Ovary (tissue), 9 donors: ENCODE measurements around the gene INMT. TPM values are rescaled to one million over a fixed set of nuclear protein-coding genes. Genes with fewer than 3 reads are reported as not detected.

Experiments
- DNase-seq, 5 donors: peaks; one replicate each; pipeline ENCODE4 v3.0.0-alpha.2; 2019 to 2020
- H3K27ac ChIP-seq, 2 donors: fragments of 200-600 bp; one replicate each; pipeline versions ENCODE4 v1.5.1 to v1.8.0; 2019 to 2022
- H3K27me3 ChIP-seq: fragments of 200-600 bp; one replicate; pipeline ENCODE4 v1.8.0; 2022
- H3K36me3 ChIP-seq: fragments of 200-600 bp; sonication (generic); one replicate; pipeline ENCODE4 v1.5.1; 2019
- H3K4me1 ChIP-seq: one replicate; pipeline ENCODE4 v1.8.1; 2013; ENCODE audit warnings: mild to moderate bottlenecking, moderate library complexity; ENCODE audit not compliant: insufficient read depth
- H3K4me3 ChIP-seq: fragments of 200-600 bp; sonication (generic); one replicate; pipeline ENCODE4 v1.5.1; 2017
- H3K9me3 ChIP-seq, 2 donors: fragments of 200-600 bp in 1 of 2; sonication (generic) in 1 of 2; one replicate each; pipeline versions ENCODE4 v1.5.1 to v1.8.1; 2013 to 2019; ENCODE audit warnings: mild to moderate bottlenecking in 1 of 2, moderate library complexity in 1 of 2
- CTCF ChIP-seq, 3 donors: fragments of 450-650 bp in 2 of 3; fragments of 200-600 bp in 1 of 3; IDR thresholded peaks; one replicate each; pipeline versions ENCODE4 v1.5.1 to v1.8.0; 2016 to 2022; ENCODE audit warnings: antibody characterized with exemption in 3 of 3, mild to moderate bottlenecking in 1 of 3
- EP300 ChIP-seq: sonication (generic); formaldehyde crosslinking; IDR thresholded peaks from one replicate; pipeline ENCODE4 v1.6.1; 2017; ENCODE audit warnings: antibody characterized with exemption
- POLR2A ChIP-seq: fragments of 450-650 bp; IDR thresholded peaks from one replicate; pipeline ENCODE4 v1.6.1; 2017; ENCODE audit warnings: antibody characterized with exemption, mild to moderate bottlenecking, moderate library complexity
- WGBS, 3 donors: extraction: QIAGEN DNeasy Blood & Tissue Kit in 1 of 3; methylation state at CpG; one replicate each; pipeline versions ENCODE4 v1.1.5 to v1.1.7; 2013 to 2017; 5-methylcytosine and 5-hydroxymethylcytosine counted together
- intact Hi-C, 4 donors: fragments of 100-400 bp; cut with DNase I; formaldehyde crosslinking; loops; one replicate each; pipeline versions ENCODE4 v1.11.0 to v1.15.1; 2022 to 2023
- polyA plus RNA-seq, 2 donors: library from polyadenylated mRNA; stranded (reverse); fragments of 200-250 nt in 1 of 2; fragments of 350-450 nt in 1 of 2; fragmentation: Illumina TruSeq in 1 of 2; extraction: RNeasy Lipid Tissue Mini Kit (QIAGEN cat#74804) in 1 of 2; gene quantifications; one replicate each; pipeline ENCODE4 v1.2.3, GENCODE V29; 2013 to 2014
- total RNA-seq, 7 donors: library from RNA; depleted of rRNA in 2 of 7; stranded (reverse); fragments of >200 nt in 2 of 7; fragmentation: NEBNext Ultra II Directional in 3 of 7; extraction: Animal tissue kit (Norgen Biotek cat#: 25700) in 3 of 7; gene quantifications; one replicate each; pipeline versions ENCODE4 v1.1.0 to v1.2.4, GENCODE V29; 2016 to 2023
- donor health status: DM: no; HTN: no; CAD: no; lungs with moderate emphysema.
- donor health status: DM: no; HTN: no; CAD: no.
- donor health status: Bipolar disorder and iron deficiency.
- donor health status: DM: yes; HTN: yes; CAD: no.
- donor health status: DM: no; HTN: no; CAD: no.
- donor health status: DM: yes; HTN: yes; CAD: no.

The INMT gene
- total and polyA plus RNA-seq, 9 donors, result 0.99 to 153 (median 37.3) TPM

DNA sequence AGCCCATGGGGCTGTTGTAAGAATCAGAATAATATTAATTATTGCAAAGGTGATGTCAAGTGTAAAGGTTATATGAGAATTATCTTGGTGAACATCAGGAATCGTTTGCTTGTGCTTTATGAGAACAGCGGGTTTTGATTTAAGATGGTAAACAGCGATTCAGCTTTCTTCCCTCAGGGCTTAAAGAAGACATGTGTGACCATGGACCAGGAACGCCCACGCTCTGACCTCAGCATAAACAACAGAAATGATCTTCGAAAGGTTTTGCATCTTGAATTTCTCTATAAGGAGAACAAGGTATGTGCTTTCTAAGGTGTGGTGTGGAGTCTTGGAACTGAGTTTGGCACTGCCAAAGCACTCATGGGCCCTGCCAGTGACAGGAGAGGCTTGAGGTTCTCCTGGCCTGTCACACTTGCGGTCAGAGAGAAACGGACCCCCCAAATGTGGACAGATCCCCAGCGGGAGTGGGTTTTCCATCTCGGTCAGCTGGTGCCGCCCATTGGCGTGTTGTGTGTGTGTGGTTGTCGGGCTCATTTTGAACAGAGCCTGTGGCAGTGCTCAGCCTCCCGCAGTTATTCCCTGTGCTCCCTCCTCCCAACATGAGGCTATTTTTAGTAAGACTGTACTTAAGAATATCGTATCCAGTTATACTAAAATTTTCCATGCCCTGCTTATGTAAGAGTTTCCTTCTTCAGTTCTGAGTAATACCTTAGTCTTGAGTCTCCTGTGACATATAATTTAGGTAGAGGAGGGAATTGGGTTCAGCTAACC lies 26.5 kb downstream of the INMT start:
- WGBS, 3 donors, result 68 to 83% (median 68%) methylated on average over 15 of the region's 15 CpGs
- Histone ChIP-seq H3K27me3 (no peaks in the 10 kb centered on the region), H3K27ac (no peak overlapping the region), H3K9me3 (no peaks in the 10 kb centered on the region), H3K36me3 (no peaks in the 10 kb centered on the region), H3K4me1 (peaks cover 12% of the 10 kb centered on the region), H3K4me3 (no peak overlapping the region)
- TF ChIP-seq EP300, result no peak
- no peak for TF ChIP-seq POLR2A
- TF ChIP-seq CTCF (IDR thresholded peaks at IDR 0.05), result no peak
- intact Hi-C loops, result no loop called here
- DNase-seq, result no peak

- no peaks in the 10 kb centered on the region for H3K36me3 ChIP-seq
- WGBS, 3 donors, result 71 to 92% (median 89%) methylated on average over 5 of the region's 5 CpGs
- intact Hi-C loops, result no loop called here
These were observed 27.6 kb downstream of the INMT start for GRCh38 chr7:30779574-30779973.

GRCh38 chr7:30780941-30781340 lies 29.0 kb downstream of the INMT start:
- H3K27ac ChIP-seq, result no peak overlapping the region
- intact Hi-C loops, result no loop called here
- H3K36me3 ChIP-seq, result no peaks in the 10 kb centered on the region
- no peak for DNase-seq
- H3K9me3 ChIP-seq, result no peaks in the 10 kb centered on the region
- WGBS, 3 donors, result 60 to 77% (median 77%) methylated on average over 4 of the region's 4 CpGs
- H3K4me3 ChIP-seq, result no peak overlapping the region
- H3K27me3 ChIP-seq, result no peaks in the 10 kb centered on the region
- peaks cover 11% of the 10 kb centered on the region for H3K4me1 ChIP-seq
- TF ChIP-seq EP300 (no peak), POLR2A (no peak)

More at GRCh38 chr7:30779574-30779973, 27.6 kb downstream of the INMT start:
- H3K4me1 ChIP-seq, result peaks cover 11% of the 10 kb centered on the region
- no peak overlapping the region for H3K27ac ChIP-seq
- H3K4me3 ChIP-seq, result no peak overlapping the region
- H3K27me3 ChIP-seq, result no peaks in the 10 kb centered on the region
- no peak for DNase-seq
- TF ChIP-seq EP300, result no peak
- no peak for TF ChIP-seq CTCF (IDR thresholded peaks at IDR 0.05)
- TF ChIP-seq POLR2A, result no peak
- H3K9me3 ChIP-seq, result no peaks in the 10 kb centered on the region

GRCh38 chr7:30782690-30783089 lies 30.8 kb downstream of the INMT start:
- H3K36me3 ChIP-seq, result no peaks in the 10 kb centered on the region
- TF ChIP-seq POLR2A (no peak), EP300 (no peak), CTCF (IDR thresholded peaks at IDR 0.05) (no peak)
- no peak overlapping the region for H3K27ac ChIP-seq
- H3K27me3 ChIP-seq, result no peaks in the 10 kb centered on the region
- intact Hi-C loops, result no loop called here
- DNase-seq, result no peak
- no peaks in the 10 kb centered on the region for H3K9me3 ChIP-seq
- H3K4me1 ChIP-seq, result peaks cover 5% of the 10 kb centered on the region
- no peak overlapping the region for H3K4me3 ChIP-seq

- Histone ChIP-seq H3K27me3 (no peaks in the 10 kb centered on the region), H3K9me3 (no peaks in the 10 kb centered on the region), H3K36me3 (no peaks in the 10 kb centered on the region), H3K27ac (no peak overlapping the region), H3K4me1 (no peaks in the 10 kb centered on the region), H3K4me3 (no peak overlapping the region)
- WGBS, 3 donors, result 89 to 92% (median 92%) methylated on average over 9 of the region's 9 CpGs
- TF ChIP-seq POLR2A (no peak), CTCF (IDR thresholded peaks at IDR 0.05) (no peak), EP300 (no peak)
- DNase-seq, result no peak
- intact Hi-C loops, result no loop called here
These were observed 33.9 kb downstream of the INMT start for GRCh38 chr7:30785786-30786185.
